MM.1S (cell line): ENCODE measurements around the gene CHSY3.

Experiments
- DNase-seq: peaks from one replicate; pipeline ENCODE4 v3.0.0-alpha.2; 2015
- H2AFZ ChIP-seq: fragments of 300-600 bp; sonication (generic); 2 replicates; pipeline ENCODE4 v1.6.0; 2016; ENCODE audit warnings: antibody characterized with exemption, low read length
- H3F3A ChIP-seq: fragments of 300-600 bp; sonication (generic); 2 replicates; pipeline ENCODE4 v1.6.1; 2016; ENCODE audit warnings: mild to moderate bottlenecking, antibody characterized with exemption, low read length, moderate library complexity, mixed read lengths; ENCODE audit not compliant: insufficient read depth
- H3K27ac ChIP-seq: fragments of 300-600 bp; sonication (generic); 2 replicates; pipeline ENCODE4 v1.5.1; 2016; ENCODE audit warnings: mild to moderate bottlenecking, low read length
- H3K27me3 ChIP-seq: fragments of 300-600 bp; sonication (generic); replicated peaks from 2 replicates; pipeline ENCODE4 v1.6.0; 2016; ENCODE audit warnings: low read length; ENCODE audit not compliant: insufficient read depth
- H3K36me3 ChIP-seq: fragments of 300-600 bp; sonication (generic); replicated peaks from 2 replicates; pipeline ENCODE4 v1.6.1; 2016; ENCODE audit warnings: mild to moderate bottlenecking, low read length, mixed read lengths; ENCODE audit not compliant: insufficient read depth
- H3K4me1 ChIP-seq: fragments of 300-600 bp; sonication (generic); 2 replicates; pipeline ENCODE4 v1.6.1; 2016; ENCODE audit warnings: low read length, mixed read lengths
- H3K4me2 ChIP-seq: fragments of 300-600 bp; sonication (generic); 2 replicates; pipeline ENCODE4 v1.6.0; 2016; ENCODE audit warnings: low read depth, low read length
- H3K4me3 ChIP-seq: fragments of 300-600 bp; sonication (generic); 2 replicates; pipeline ENCODE4 v1.5.1; 2016; ENCODE audit warnings: low read length, mixed read lengths
- H3K79me2 ChIP-seq: fragments of 300-600 bp; sonication (generic); 2 replicates; pipeline ENCODE4 v1.6.1; 2016; ENCODE audit warnings: mixed run types, low read length, mixed read lengths
- H3K9ac ChIP-seq: fragments of 300-600 bp; sonication (generic); 2 replicates; pipeline ENCODE4 v1.6.1; 2016; ENCODE audit warnings: low read length, mixed read lengths
- H3K9me2 ChIP-seq: fragments of 300-600 bp; sonication (generic); replicated peaks from 2 replicates; pipeline ENCODE4 v1.6.1; 2016; ENCODE audit warnings: mild to moderate bottlenecking, low read length, mixed read lengths; ENCODE audit not compliant: insufficient read depth
- H3K9me3 ChIP-seq: fragments of 300-600 bp; sonication (generic); replicated peaks from 2 replicates; pipeline ENCODE4 v1.6.1; 2016; ENCODE audit warnings: mild to moderate bottlenecking, low read length, mixed read lengths; ENCODE audit not compliant: insufficient read depth
- H4K20me1 ChIP-seq: fragments of 300-600 bp; sonication (generic); 2 replicates; pipeline ENCODE4 v1.6.1; 2016; ENCODE audit warnings: mild to moderate bottlenecking, low read length, moderate library complexity, mixed read lengths; ENCODE audit not compliant: insufficient read depth
- CTCF ChIP-seq: fragments of 300-600 bp; sonication (generic); IDR thresholded peaks from 2 replicates; pipeline ENCODE4 v1.5.1; 2016; ENCODE audit warnings: antibody characterized with exemption, low read length, mixed read lengths
- EZH2 ChIP-seq: fragments of 300-600 bp; sonication (generic); optimal IDR thresholded peaks from 2 replicates; pipeline ENCODE3; 2017; ENCODE audit warnings: low read depth, mild to moderate bottlenecking, antibody characterized with exemption, low read length, mixed read lengths
- EZH2phosphoT487 ChIP-seq: fragments of 300-600 bp; sonication (generic); IDR thresholded peaks from 2 replicates; pipeline ENCODE4 v1.6.1; 2018; ENCODE audit warnings: antibody characterized with exemption, low read length

CHSY3 gene

GRCh38 chr5:130138406-130139045 lies 234.3 kb downstream of the CHSY3 start:
- Histone ChIP-seq H4K20me1 (no peaks in the 10 kb centered on the region), H3K27ac (no peak overlapping the region), H3K27me3 (no peaks in the 10 kb centered on the region), H3K4me1 (no peaks in the 10 kb centered on the region), H3F3A (no peaks in the 10 kb centered on the region), H3K4me3 (no peak overlapping the region), H3K36me3 (no peaks in the 10 kb centered on the region), H3K79me2 (no peaks in the 10 kb centered on the region), H3K9ac (no peak overlapping the region), H2AFZ (no peak overlapping the region), H3K4me2 (no peak overlapping the region), H3K9me2 (no peaks in the 10 kb centered on the region), H3K9me3 (no peaks in the 10 kb centered on the region)
- DNase-seq = no peak
- no peak for TF ChIP-seq EZH2phosphoT487
- TF ChIP-seq CTCF = no peak
- no peak for TF ChIP-seq EZH2

- H2AFZ ChIP-seq = no peak overlapping the region
- DNase-seq = peak; percentile 75
- TF ChIP-seq EZH2phosphoT487 (no peak), EZH2 (no peak), CTCF (peak; percentile 92)
Observed at GRCh38 chr5:130141659-130142320, 237.5 kb downstream of the CHSY3 start.

GRCh38 chr5:130151239-130151638 lies 247.0 kb downstream of the CHSY3 start:
- Histone ChIP-seq H4K20me1 (no peaks in the 10 kb centered on the region), H3K4me2 (no peak overlapping the region), H3K9me2 (no peaks in the 10 kb centered on the region), H3K4me1 (no peaks in the 10 kb centered on the region), H3K27ac (no peak overlapping the region), H3K27me3 (no peaks in the 10 kb centered on the region), H3K9ac (no peak overlapping the region), H3K4me3 (no peak overlapping the region), H3K9me3 (no peaks in the 10 kb centered on the region), H3K79me2 (no peaks in the 10 kb centered on the region), H3K36me3 (no peaks in the 10 kb centered on the region), H3F3A (no peaks in the 10 kb centered on the region), H2AFZ (no peak overlapping the region)
- no peak for DNase-seq
- TF ChIP-seq EZH2phosphoT487 (no peak), CTCF (no peak), EZH2 (no peak)

More at GRCh38 chr5:130141659-130142320, 237.5 kb downstream of the CHSY3 start:
- no peaks in the 10 kb centered on the region for H3F3A ChIP-seq
- no peaks in the 10 kb centered on the region for H4K20me1 ChIP-seq
- H3K4me2 ChIP-seq = no peak overlapping the region
- no peaks in the 10 kb centered on the region for H3K27me3 ChIP-seq
- no peaks in the 10 kb centered on the region for H3K4me1 ChIP-seq
- no peak overlapping the region for H3K9ac ChIP-seq
- no peaks in the 10 kb centered on the region for H3K9me3 ChIP-seq
- no peaks in the 10 kb centered on the region for H3K36me3 ChIP-seq
- H3K27ac ChIP-seq = no peak overlapping the region
- no peaks in the 10 kb centered on the region for H3K79me2 ChIP-seq
- no peaks in the 10 kb centered on the region for H3K9me2 ChIP-seq
- no peak overlapping the region for H3K4me3 ChIP-seq
